Upper lobe of left lung (tissue), 6 donors: ENCODE results near the gene ATP5ME. TPM values are rescaled to one million over a fixed set of nuclear protein-coding genes. Genes with fewer than 3 reads are reported as not detected.

ENCODE experiments used
- total RNA-seq, 6 donors: library from RNA; depleted of rRNA in 4 of 6; stranded (reverse); fragments of >200 nt in 4 of 6; gene quantifications; one replicate each; pipeline versions ENCODE4 v1.1.0 to v1.2.1, GENCODE V29; 2016 to 2021
- donor health status: DM: no; HTN: no; CAD: no; lungs with moderate emphysema.
- donor health status: DM: no; HTN: yes; CAD: no; lungs with severe emphysema.

Gene ATP5ME
- total RNA-seq, 6 donors from 2014 or later: 22.6 to 216 (median 106) TPM

Other genes starting within 250 kb of the ATP5ME start
- 10 to 100 TPM; 13.2 to 59.7 (median 24.7) TPM for gene ZNF721, start 175.1 kb downstream of the ATP5ME start, total RNA-seq
- gene PIGG, start 175.1 kb downstream of the ATP5ME start, total RNA-seq: 100 to 1,000 TPM in 2 of 6 donors, 10 to 100 TPM in 4; 49.3 to 125 (median 70.5) TPM
- gene TMEM271, start 98.0 kb downstream of the ATP5ME start, total RNA-seq: not detected
- gene PDE6B, start 48.7 kb downstream of the ATP5ME start, total RNA-seq: 10 to 100 TPM in 3 of 6 donors, 1 to 10 TPM in 3; 4.2 to 28.3 (median 9.0) TPM
- gene MYL5, start 266 bp upstream of the ATP5ME start, total RNA-seq: 10 to 100 TPM in 4 of 6 donors, 1 to 10 TPM in 2; 4.7 to 25.1 (median 17.1) TPM
- gene SLC49A3, start 14.9 kb upstream of the ATP5ME start, total RNA-seq: 10 to 100 TPM; 12.2 to 65.0 (median 32.3) TPM
- 100 to 1,000 TPM in 1 of 6 donors, 10 to 100 TPM in 5; 36.4 to 150 (median 41.0) TPM for gene PCGF3, start 31.6 kb upstream of the ATP5ME start, total RNA-seq
- 1 to 10 TPM in 5 of 6 donors, under 1 TPM in 1; 0.61 to 4.2 (median 1.8) TPM for gene CPLX1, start 151.9 kb upstream of the ATP5ME start, total RNA-seq